Skeletal muscle tissue (tissue), 4 donors: ENCODE results near the gene JMJD6. TPM values are rescaled to one million over a fixed set of nuclear protein-coding genes. Genes with fewer than 3 reads are reported as not detected.
A peak's percentile ranks its signal among the peaks of the same experiment; 100 is the strongest.
"Not testable (repeated sequence)": the region's sequence is repeated elsewhere in the genome, so short reads cannot be mapped to it uniquely, and the experiment has no call there.

ENCODE experiments used
- H3K27ac ChIP-seq: one replicate; pipeline ENCODE4 v1.7.0; 2013; ENCODE audit warnings: mild to moderate bottlenecking, low read depth, low read length, inconsistent platforms
- H3K27me3 ChIP-seq, 3 donors: one replicate each; pipeline ENCODE4 v1.7.0; 2013; ENCODE audit warnings: low read length in 3 of 3; ENCODE audit not compliant: control insufficient read depth in 3 of 3, insufficient read depth in 3 of 3
- H3K36me3 ChIP-seq, 3 donors: one replicate each; pipeline ENCODE4 v1.7.0; 2013; ENCODE audit warnings: low read length in 3 of 3; ENCODE audit not compliant: control insufficient read depth in 3 of 3, insufficient read depth in 3 of 3
- H3K4me1 ChIP-seq, 3 donors: one replicate each; pipeline ENCODE4 v1.7.0; 2013; ENCODE audit warnings: low read length in 3 of 3, mild to moderate bottlenecking in 3 of 3; ENCODE audit not compliant: control insufficient read depth in 3 of 3, insufficient read depth in 3 of 3
- H3K4me3 ChIP-seq, 3 donors: one replicate each; pipeline ENCODE4 v1.7.0; 2013; ENCODE audit warnings: low read length in 3 of 3
- H3K9ac ChIP-seq, 3 donors: one replicate each; pipeline ENCODE4 v1.7.0; 2013; ENCODE audit warnings: low read length in 3 of 3, mild to moderate bottlenecking in 3 of 3, moderate library complexity in 2 of 3, low read depth in 1 of 3
- H3K9me3 ChIP-seq, 3 donors: one replicate each; pipeline ENCODE4 v1.7.0; 2013; ENCODE audit warnings: low read length in 3 of 3; ENCODE audit not compliant: control insufficient read depth in 3 of 3
- total RNA-seq: library from RNA; depleted of rRNA; stranded (reverse); fragments of >200 nt; gene quantifications from one replicate; pipeline ENCODE4 v1.2.3, GENCODE V29; 2014
- donor health status: Osteomylitis.

JMJD6 gene
- total RNA-seq, 1 donor from 2014 or later = 6.8 TPM

GRCh38 chr17:76727745-76728456 is 1.5 kb upstream of the JMJD6 start:
- Histone ChIP-seq H3K27me3 (no peaks in the 10 kb centered on the region), H3K27ac (peak overlapping the region; percentile 97), H3K36me3 (peaks cover 17 to 30% (median 23%) of the 10 kb centered on the region in 3 donors), H3K4me3 (peak overlapping the region; percentile 78 to 91 (median 90)), H3K4me1 (peaks cover 30 to 44% (median 42%) of the 10 kb centered on the region in 3 donors), H3K9me3 (no peaks in the 10 kb centered on the region), H3K9ac (peak overlapping the region; percentile 86 to 96 (median 92))

GRCh38 chr17:76726776-76727718 is 641 bp upstream of the JMJD6 start, which contains the start of gene METTL23:
METTL23 (plus strand) TSS chr17:76726839; CDS start chr17:76729711, 2,872 bp downstream.
- Histone ChIP-seq H3K27ac (peak within 1 kb of the TSS; percentile 97), H3K27me3 (no peaks in the 10 kb centered on the region), H3K4me1 (peaks cover 30 to 40% (median 38%) of the 10 kb centered on the region in 3 donors), H3K9me3 (no peaks in the 10 kb centered on the region), H3K36me3 (peaks cover 22 to 35% (median 23%) of the 10 kb centered on the region in 3 donors), H3K9ac (peak within 1 kb of the TSS; percentile 93 to 99 (median 97)), H3K4me3 (peak within 1 kb of the TSS; percentile 87 to 95 (median 91))

- Histone ChIP-seq H3K9ac (peak overlapping the region; percentile 93 to 99 (median 97)), H3K27me3 (no peaks in the 10 kb centered on the region), H3K4me1 (peaks cover 32 to 38% (median 37%) of the 10 kb centered on the region in 3 donors), H3K36me3 (peaks cover 29 to 40% (median 32%) of the 10 kb centered on the region in 3 donors), H3K27ac (peak overlapping the region; percentile 97), H3K9me3 (no peaks in the 10 kb centered on the region), H3K4me3 (peak overlapping the region; percentile 87 to 95 (median 91))
Observed at GRCh38 chr17:76725580-76726230, 701 bp downstream of the JMJD6 start.

GRCh38 chr17:76723812-76724211 is 2.6 kb downstream of the JMJD6 start:
- Histone ChIP-seq H3K4me3 (no peak overlapping the region), H3K27ac (peak overlapping the region; percentile 2), H3K9ac (peak overlapping the region in 1 of 3 donors; percentile 25), H3K9me3 (no peaks in the 10 kb centered on the region), H3K4me1 (peaks cover 30 to 34% (median 32%) of the 10 kb centered on the region in 3 donors), H3K27me3 (no peaks in the 10 kb centered on the region), H3K36me3 (peaks cover 45 to 53% (median 46%) of the 10 kb centered on the region in 3 donors)

- not testable (repeated sequence) for H3K4me3 ChIP-seq, H3K9me3 ChIP-seq, H3K27me3 ChIP-seq, H3K27ac ChIP-seq, H3K9ac ChIP-seq
- H3K4me1 ChIP-seq = peaks cover 26 to 31% (median 29%) of the 10 kb centered on the region in 3 donors
- H3K36me3 ChIP-seq = peaks cover 53 to 61% (median 54%) of the 10 kb centered on the region in 3 donors
Observed at GRCh38 chr17:76722977-76723376, 3.4 kb downstream of the JMJD6 start.

- peak overlapping the region in 1 of 3 donors; percentile 33 for H3K9ac ChIP-seq
- H3K36me3 ChIP-seq = peaks cover 56 to 63% (median 58%) of the 10 kb centered on the region in 3 donors
- H3K27me3 ChIP-seq = no peaks in the 10 kb centered on the region
- peaks cover 19 to 24% (median 22%) of the 10 kb centered on the region in 3 donors for H3K4me1 ChIP-seq
- no peak overlapping the region for H3K4me3 ChIP-seq
- no peak overlapping the region for H3K27ac ChIP-seq
- no peaks in the 10 kb centered on the region for H3K9me3 ChIP-seq
Observed at GRCh38 chr17:76722279-76722678, 4.1 kb downstream of the JMJD6 start.

GRCh38 chr17:76721463-76721862 is 4.9 kb downstream of the JMJD6 start:
- Histone ChIP-seq H3K27me3 (no peaks in the 10 kb centered on the region), H3K36me3 (peaks cover 65 to 71% (median 66%) of the 10 kb centered on the region in 3 donors), H3K27ac (no peak overlapping the region), H3K9me3 (no peaks in the 10 kb centered on the region), H3K4me3 (no peak overlapping the region), H3K4me1 (peaks cover 20 to 24% (median 21%) of the 10 kb centered on the region in 3 donors), H3K9ac (no peak overlapping the region)

- H3K9me3 ChIP-seq = no peaks in the 10 kb centered on the region
- H3K4me1 ChIP-seq = peaks cover 21 to 26% (median 26%) of the 10 kb centered on the region in 3 donors
- no peak overlapping the region for H3K4me3 ChIP-seq
- H3K36me3 ChIP-seq = peaks cover 70 to 76% (median 71%) of the 10 kb centered on the region in 3 donors
- H3K9ac ChIP-seq = no peak overlapping the region
- no peak overlapping the region for H3K27ac ChIP-seq
- no peaks in the 10 kb centered on the region for H3K27me3 ChIP-seq
Observed at GRCh38 chr17:76720941-76721340, 5.5 kb downstream of the JMJD6 start.

- Histone ChIP-seq H3K36me3 (peaks cover 77 to 84% (median 78%) of the 10 kb centered on the region in 3 donors), H3K27ac (no peak overlapping the region), H3K9me3 (no peaks in the 10 kb centered on the region), H3K4me1 (peaks cover 17 to 28% (median 27%) of the 10 kb centered on the region in 3 donors), H3K4me3 (no peak overlapping the region), H3K27me3 (no peaks in the 10 kb centered on the region), H3K9ac (no peak overlapping the region)
Observed at GRCh38 chr17:76720211-76720610, 6.2 kb downstream of the JMJD6 start.
